Transverse colon (tissue), 4 donors: ENCODE data around the gene LALBA. TPM values are rescaled to one million over a fixed set of nuclear protein-coding genes. Genes with fewer than 3 reads are reported as not detected.

Source experiments
- DNase-seq: peaks from one replicate; pipeline ENCODE4 v3.0.0-alpha.2; 2019
- H3K27ac ChIP-seq, 4 donors: fragments of 200-600 bp; sonication (generic); 2 replicates each; pipeline ENCODE4 v1.5.1; 2016 to 2018; ENCODE audit warnings: inconsistent platforms in 4 of 4
- H3K27me3 ChIP-seq: fragments of 200-600 bp; sonication (generic); 2 replicates; pipeline ENCODE4 v1.5.1; 2017; ENCODE audit warnings: inconsistent platforms
- H3K36me3 ChIP-seq, 4 donors: fragments of 200-600 bp; sonication (generic); 2 replicates each; pipeline ENCODE4 v1.5.1; 2017 to 2019; ENCODE audit warnings: inconsistent platforms in 4 of 4
- H3K4me1 ChIP-seq, 4 donors: fragments of 200-600 bp; sonication (generic); 2 replicates each; pipeline ENCODE4 v1.5.1; 2017 to 2020; ENCODE audit warnings: inconsistent platforms in 4 of 4
- H3K4me3 ChIP-seq, 4 donors: fragments of 200-600 bp; sonication (generic); 1 replicate in 1 of 4; 2 replicates in 3 of 4; pipeline versions ENCODE4 v1.5.1 to v1.6.1; 2017 to 2019; ENCODE audit warnings: inconsistent platforms in 4 of 4
- H3K9me3 ChIP-seq, 2 donors: fragments of 200-600 bp; sonication (generic); 2 replicates each; pipeline ENCODE4 v1.5.1; 2017 to 2019; ENCODE audit warnings: inconsistent platforms in 2 of 2
- EP300 ChIP-seq: sonication (generic); formaldehyde crosslinking; IDR thresholded peaks from one replicate; pipeline ENCODE4 v1.6.1; 2017; ENCODE audit warnings: antibody characterized with exemption, low read depth
- POLR2A ChIP-seq: fragments of 450-650 bp; IDR thresholded peaks from one replicate; pipeline ENCODE4 v1.6.1; 2016; ENCODE audit warnings: antibody characterized with exemption, mild to moderate bottlenecking, moderate library complexity
- POLR2AphosphoS5 ChIP-seq, 3 donors: sonication (generic); formaldehyde crosslinking; IDR thresholded peaks; one replicate each; pipeline ENCODE4 v1.6.1; 2016; ENCODE audit warnings: antibody characterized with exemption in 3 of 3
- WGBS, 2 donors: methylation state at CpG; one replicate each; pipeline ENCODE4 v1.1.5; 2018; ENCODE audit warnings: low coverage in 1 of 2; 5-methylcytosine and 5-hydroxymethylcytosine counted together
- in situ Hi-C, 4 donors: fragments of 200-750 bp; cut with MboI; loops; one replicate each; pipeline versions ENCODE4 v1.15.0 to v1.15.1; 2017; ENCODE audit warnings: low sequenced_read_pairs in 3 of 4, low pct_ligation_motif_present in 1 of 4, low pct_unique_long_range_greater_than_20kb in 1 of 4
- intact Hi-C: fragments of 100-400 bp; cut with DNase I; formaldehyde crosslinking; loops from one replicate; pipeline ENCODE4 v1.15.1; 2023; ENCODE audit warnings: low total_unique reads
- total RNA-seq, 4 donors: library from RNA; depleted of rRNA; stranded (reverse); fragments of >200 nt; gene quantifications; one replicate each; pipeline ENCODE4 v1.1.0, GENCODE V29; 2016
- TF ChIP-seq, protein P1 (sequence below), 5 experiments: fragments of 200-600 bp in 3 of 5; fragments of 450-650 bp in 2 of 5; sonication (generic) in 3 of 5; IDR thresholded peaks; 1 replicate in 2 of 5; 2 replicates in 3 of 5; pipeline ENCODE4 v1.5.1; 2016 to 2017; ENCODE audit warnings: antibody characterized with exemption in 5 of 5, inconsistent platforms in 3 of 5, mild to moderate bottlenecking in 2 of 5, moderate library complexity in 1 of 5

LALBA gene
- total RNA-seq, 4 donors from 2014 or later, result not detected

DNA sequence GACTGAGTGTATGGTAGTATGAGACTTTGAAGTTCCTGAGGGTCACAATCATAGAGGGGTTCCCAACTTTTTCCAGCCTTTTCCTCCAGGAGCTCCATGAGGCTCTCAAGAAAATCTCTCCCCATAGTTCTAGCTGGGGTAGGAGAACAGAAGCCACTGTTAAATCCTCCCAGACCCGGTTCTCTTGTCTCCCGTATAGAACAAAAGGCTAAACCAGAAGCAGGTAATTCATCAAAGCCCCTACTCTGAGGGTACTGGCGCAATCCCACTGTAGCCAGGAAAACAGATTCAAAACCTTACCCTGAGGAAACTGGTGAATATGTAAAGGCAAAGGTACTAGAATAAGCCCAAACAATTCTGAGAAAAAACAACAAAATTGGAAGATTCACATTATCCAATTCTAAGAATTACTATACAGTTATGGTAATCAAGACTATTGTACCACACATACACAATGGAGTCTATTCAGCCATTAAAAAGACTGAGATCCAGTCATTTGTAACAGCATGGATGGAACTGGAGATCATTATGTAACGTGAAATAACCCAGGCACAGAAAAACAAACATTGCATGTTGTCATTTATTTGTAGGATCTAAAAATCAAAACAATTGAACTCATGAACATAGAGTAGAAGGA is 23.9 kb downstream of the LALBA start:
- H3K27me3 ChIP-seq, result no peaks in the 10 kb centered on the region
- no peak overlapping the region for H3K4me3 ChIP-seq
- WGBS, 2 donors, result 29 to 62% methylated on average over 1 to 4 of the region's 4 CpGs
- H3K36me3 ChIP-seq, result no peaks in the 10 kb centered on the region
- in situ Hi-C loops (no loop called here), intact Hi-C loops (no loop called here)
- H3K9me3 ChIP-seq, result no peaks in the 10 kb centered on the region
- H3K27ac ChIP-seq, result no peak overlapping the region
- no peaks in the 10 kb centered on the region for H3K4me1 ChIP-seq
- no peak for DNase-seq
- no peak for TF ChIP-seq EP300
- TF ChIP-seq, protein P1, sequence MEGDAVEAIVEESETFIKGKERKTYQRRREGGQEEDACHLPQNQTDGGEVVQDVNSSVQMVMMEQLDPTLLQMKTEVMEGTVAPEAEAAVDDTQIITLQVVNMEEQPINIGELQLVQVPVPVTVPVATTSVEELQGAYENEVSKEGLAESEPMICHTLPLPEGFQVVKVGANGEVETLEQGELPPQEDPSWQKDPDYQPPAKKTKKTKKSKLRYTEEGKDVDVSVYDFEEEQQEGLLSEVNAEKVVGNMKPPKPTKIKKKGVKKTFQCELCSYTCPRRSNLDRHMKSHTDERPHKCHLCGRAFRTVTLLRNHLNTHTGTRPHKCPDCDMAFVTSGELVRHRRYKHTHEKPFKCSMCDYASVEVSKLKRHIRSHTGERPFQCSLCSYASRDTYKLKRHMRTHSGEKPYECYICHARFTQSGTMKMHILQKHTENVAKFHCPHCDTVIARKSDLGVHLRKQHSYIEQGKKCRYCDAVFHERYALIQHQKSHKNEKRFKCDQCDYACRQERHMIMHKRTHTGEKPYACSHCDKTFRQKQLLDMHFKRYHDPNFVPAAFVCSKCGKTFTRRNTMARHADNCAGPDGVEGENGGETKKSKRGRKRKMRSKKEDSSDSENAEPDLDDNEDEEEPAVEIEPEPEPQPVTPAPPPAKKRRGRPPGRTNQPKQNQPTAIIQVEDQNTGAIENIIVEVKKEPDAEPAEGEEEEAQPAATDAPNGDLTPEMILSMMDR (IDR thresholded peaks at IDR 0.05), result no peak
- TF ChIP-seq POLR2A, result no peak

DNA sequence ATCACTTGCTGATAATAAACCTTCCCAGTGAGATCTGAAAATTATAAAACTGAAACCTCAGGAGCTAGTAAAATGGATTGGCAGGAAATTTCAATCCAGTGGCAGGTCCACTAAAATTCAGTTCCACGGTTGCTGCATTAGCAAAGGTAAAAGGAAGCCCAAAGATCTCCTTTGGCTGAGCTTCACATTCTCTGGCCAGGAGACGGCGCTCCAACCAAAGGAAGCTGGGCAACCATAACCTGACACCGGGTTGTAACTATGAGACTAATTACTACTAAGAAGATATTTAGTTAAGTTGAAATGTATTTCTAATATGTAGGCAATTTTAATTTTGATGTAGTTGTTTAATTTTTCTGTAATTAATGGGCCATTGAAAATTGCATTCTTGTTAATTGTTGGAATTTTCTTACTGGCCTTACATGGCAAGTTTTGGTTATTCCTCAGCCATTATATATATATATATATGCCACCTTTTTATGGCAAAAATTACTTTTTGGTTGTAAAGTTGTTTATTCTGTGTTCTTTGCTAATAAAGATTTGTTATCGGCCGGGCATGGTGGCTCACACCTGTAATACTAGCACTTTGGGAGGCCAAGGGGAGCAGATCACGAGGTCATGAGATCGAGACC is 27.4 kb downstream of the LALBA start:
- no peak for TF ChIP-seq POLR2AphosphoS5 (IDR thresholded peaks at IDR 0.05)
- TF ChIP-seq EP300, result no peak
- TF ChIP-seq POLR2A, result no peak
- TF ChIP-seq, protein P1 (IDR thresholded peaks at IDR 0.05), result peak; percentile 19 to 55 (median 36)
- intact Hi-C loops (no loop called here), in situ Hi-C loops (no loop called here)
- WGBS, 2 donors, result 17 to 50% methylated on average over 5 to 8 of the region's 8 CpGs
- no peaks in the 10 kb centered on the region for H3K4me1 ChIP-seq
- H3K9me3 ChIP-seq, result no peaks in the 10 kb centered on the region
- H3K36me3 ChIP-seq, result no peaks in the 10 kb centered on the region
- H3K4me3 ChIP-seq, result no peak overlapping the region
- peak; percentile 53 for DNase-seq
- H3K27ac ChIP-seq, result no peak overlapping the region
- H3K27me3 ChIP-seq, result no peaks in the 10 kb centered on the region

DNA sequence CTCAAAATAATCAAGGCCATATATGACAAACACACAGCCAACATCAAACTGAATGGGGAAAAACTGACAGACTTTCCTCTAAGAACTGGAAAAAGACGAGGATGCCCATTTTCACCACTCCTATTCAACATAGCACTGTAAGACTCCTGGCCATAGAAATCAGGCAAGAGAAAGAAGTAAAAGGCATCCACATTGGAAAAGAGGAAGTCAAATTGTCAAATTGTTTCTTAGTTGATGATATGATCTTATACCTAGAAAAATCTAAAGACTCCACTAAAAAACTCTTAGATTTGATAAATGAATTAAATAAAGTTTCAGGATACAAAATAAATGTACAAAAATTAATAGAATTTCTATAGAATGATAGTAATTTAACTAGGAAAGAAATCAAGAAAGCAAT is 33.2 kb downstream of the LALBA start:
- no peak for DNase-seq
- intact Hi-C loops, result no loop called here
- Histone ChIP-seq H3K27me3 (no peaks in the 10 kb centered on the region), H3K4me1 (no peaks in the 10 kb centered on the region), H3K9me3 (peaks cover 0 to 3% of the 10 kb centered on the region in 2 donors), H3K36me3 (no peaks in the 10 kb centered on the region), H3K4me3 (no peak overlapping the region), H3K27ac (no peak overlapping the region)
- 63 to 76% methylated on average over 1 of the region's 1 CpG for WGBS, 2 donors
- TF ChIP-seq POLR2AphosphoS5 (IDR thresholded peaks at IDR 0.05) (no peak), POLR2A (no peak), EP300 (no peak)
- TF ChIP-seq, protein P1 (IDR thresholded peaks at IDR 0.05), result no peak
- in situ Hi-C loops, result no loop called here

DNA sequence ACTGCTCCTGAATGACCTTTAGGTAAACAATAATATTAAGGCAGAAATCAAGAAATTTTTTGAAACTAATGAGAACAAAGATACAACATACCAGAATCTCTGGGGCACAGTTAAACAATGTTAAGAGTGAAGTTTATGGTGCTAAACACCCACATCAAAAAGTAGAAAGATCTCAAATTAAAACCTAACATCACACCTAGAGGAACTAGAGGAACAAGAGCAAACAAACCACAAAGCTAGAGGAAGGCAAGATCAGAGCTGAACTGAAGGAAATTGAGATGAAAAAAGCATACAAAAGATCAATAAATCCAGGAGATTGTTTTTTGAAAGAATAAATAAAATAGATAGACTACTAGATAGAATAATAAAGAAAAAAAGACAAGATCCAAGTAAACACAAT is 37.2 kb downstream of the LALBA start:
- Histone ChIP-seq H3K4me3 (no peak overlapping the region), H3K27ac (no peak overlapping the region), H3K36me3 (no peaks in the 10 kb centered on the region), H3K9me3 (peaks cover 0 to 3% of the 10 kb centered on the region in 2 donors), H3K4me1 (no peaks in the 10 kb centered on the region), H3K27me3 (peaks cover 3% of the 10 kb centered on the region)
- in situ Hi-C loops, result no loop called here
- TF ChIP-seq POLR2AphosphoS5 (IDR thresholded peaks at IDR 0.05) (no peak), EP300 (no peak), POLR2A (no peak)
- TF ChIP-seq, protein P1 (IDR thresholded peaks at IDR 0.05), result no peak
- DNase-seq, result no peak
- intact Hi-C loops, result no loop called here
